HepG2 (cell line): ENCODE data around the gene KRTAP1-4. TPM values are rescaled to one million over a fixed set of nuclear protein-coding genes. Genes with fewer than 3 reads are reported as not detected.

Experiments
- CEBPB ChIP-seq: IDR thresholded peaks from 2 replicates; pipeline ENCODE4 v1.6.1; 2011; ENCODE audit warnings: low read depth, low read length, improper control_type of control experiment, borderline replicate concordance
- ETV6 ChIP-seq: sonication (generic); formaldehyde crosslinking; conservative IDR thresholded peaks from 2 replicates; pipeline ENCODE4 v1.4.0; 2020; ENCODE audit warnings: missing genetic modification reagents
- FIP1L1 ChIP-seq: fragments of 200-400 bp; formaldehyde crosslinking; IDR thresholded peaks from 2 replicates; pipeline ENCODE4 v1.6.1; 2018; ENCODE audit warnings: low read depth, mild to moderate bottlenecking, low read length, moderate library complexity, borderline replicate concordance; ENCODE audit not compliant: insufficient read depth
- FOXO1 ChIP-seq: sonication (generic); formaldehyde crosslinking; IDR thresholded peaks from 2 replicates; pipeline ENCODE4 v1.4.0; 2020; ENCODE audit warnings: missing genetic modification reagents
- GABPA ChIP-seq, 2 experiments: IDR thresholded peaks; 2 replicates each; pipeline ENCODE4 v1.6.1; 2011 to 2016; ENCODE audit warnings: low read depth in 2 of 2, low read length in 1 of 2, missing biosample characterization in 1 of 2, missing genetic modification characterization in 1 of 2
- JARID2 ChIP-seq: sonication (generic); formaldehyde crosslinking; IDR thresholded peaks from 2 replicates; pipeline ENCODE4 v1.8.1; 2023; ENCODE audit warnings: missing genetic modification reagents, inconsistent platforms; ENCODE audit not compliant: insufficient replicate concordance
- MAFK ChIP-seq, 2 experiments: IDR thresholded peaks in 1 of 2; conservative IDR thresholded peaks in 1 of 2; 2 replicates each; pipeline ENCODE4 v1.6.1; 2011; ENCODE audit warnings: improper control_type of control experiment in 2 of 2, low read length in 2 of 2
- NCOA2 ChIP-seq: sonication (generic); formaldehyde crosslinking; IDR thresholded peaks from 2 replicates; pipeline ENCODE4 v1.8.0; 2022; ENCODE audit warnings: inconsistent platforms
- NFE2L2 ChIP-seq: fragments of 150-350 bp; IDR thresholded peaks from 2 replicates; pipeline ENCODE4 v1.6.1; 2014; ENCODE audit warnings: low read length
- NR2F1 ChIP-seq, 2 experiments: fragments of 450-650 bp in 1 of 2; formaldehyde crosslinking in 1 of 2; IDR thresholded peaks; 2 replicates each; pipeline versions ENCODE4 v1.5.0 to v1.6.1; 2016 to 2020; ENCODE audit warnings: mild to moderate bottlenecking in 1 of 2, missing compliant biosample characterization in 1 of 2, missing genetic modification reagents in 1 of 2, moderate library complexity in 1 of 2
- NR2F2 ChIP-seq: IDR thresholded peaks from 2 replicates; pipeline ENCODE4 v1.6.1; 2012; ENCODE audit warnings: low read depth, inconsistent platforms, borderline replicate concordance
- POLR2AphosphoS5 ChIP-seq: IDR thresholded peaks from 2 replicates; pipeline ENCODE4 v1.6.1; 2012; ENCODE audit warnings: low read depth, low read length
- PPARG ChIP-seq: conservative IDR thresholded peaks from 2 replicates; pipeline ENCODE4 v1.6.1; 2016; ENCODE audit warnings: missing biosample characterization, missing genetic modification reagents
- RCOR2 ChIP-seq: IDR thresholded peaks from 2 replicates; pipeline ENCODE4 v1.6.1; 2016; ENCODE audit warnings: missing biosample characterization, missing genetic modification reagents
- RFX3 ChIP-seq: IDR thresholded peaks from 2 replicates; pipeline ENCODE4 v1.6.1; 2016; ENCODE audit warnings: missing biosample characterization, missing genetic modification reagents
- RFXAP ChIP-seq: sonication (generic); formaldehyde crosslinking; IDR thresholded peaks from 2 replicates; pipeline ENCODE4 v1.4.0; 2020; ENCODE audit warnings: missing genetic modification reagents, borderline replicate concordance
- SAP130 ChIP-seq: IDR thresholded peaks from 2 replicates; pipeline ENCODE4 v1.6.1; 2016; ENCODE audit warnings: low read depth
- SNAI1 ChIP-seq: sonication (generic); formaldehyde crosslinking; IDR thresholded peaks from 2 replicates; pipeline ENCODE4 v1.5.0; 2020; ENCODE audit warnings: mild to moderate bottlenecking, missing genetic modification reagents, borderline replicate concordance
- SP5 ChIP-seq: IDR thresholded peaks from 2 replicates; pipeline ENCODE4 v1.6.1; 2016; ENCODE audit warnings: low read depth, borderline replicate concordance
- TBL1XR1 ChIP-seq: fragments of 150-350 bp; IDR thresholded peaks from 2 replicates; pipeline ENCODE4 v1.6.1; 2014; ENCODE audit warnings: borderline replicate concordance, low read length; ENCODE audit not compliant: partially characterized antibody
- ZNF430 ChIP-seq: sonication (generic); formaldehyde crosslinking; IDR thresholded peaks from 2 replicates; pipeline ENCODE4 v1.9.0; 2021; ENCODE audit warnings: mild to moderate bottlenecking, missing genetic modification reagents
- ZNF510 ChIP-seq: sonication (generic); formaldehyde crosslinking; IDR thresholded peaks from 2 replicates; pipeline ENCODE4 v1.4.0; 2020; ENCODE audit warnings: low read depth, mild to moderate bottlenecking, missing genetic modification reagents
- ZNF709 ChIP-seq: sonication (generic); formaldehyde crosslinking; IDR thresholded peaks from 2 replicates; pipeline ENCODE4 v1.5.0; 2020; ENCODE audit warnings: mild to moderate bottlenecking, missing genetic modification reagents
- ZNF883 ChIP-seq: sonication (generic); formaldehyde crosslinking; IDR thresholded peaks from 2 replicates; pipeline ENCODE4 v1.5.1; 2020; ENCODE audit warnings: mild to moderate bottlenecking, missing genetic modification reagents; ENCODE audit errors: not compliant biosample characterization
- polyA plus RNA-seq, 8 experiments: library from polyadenylated mRNA; depleted of rRNA in 3 of 8; stranded (reverse) in 7 of 8; unstranded in 1 of 8; fragments of >200 nt; fragmentation: Illumina TruSeq in 4 of 8; extraction: Trizol in 4 of 8; gene quantifications; 2 replicates each; pipeline versions ENCODE4 v1.2.1 to v1.2.3, GENCODE V29; 2011 to 2016; ENCODE audit warnings: low read depth in 4 of 8, missing spikeins in 1 of 8, mixed read lengths in 1 of 8; ENCODE audit not compliant: insufficient read depth in 1 of 8
- total RNA-seq, 5 experiments: library from RNA; depleted of rRNA; stranded (reverse); fragments of >200 nt; fragmentation: Illumina TruSeq; extraction: Trizol; gene quantifications; 2 replicates each; pipeline ENCODE4 v1.2.3, GENCODE V29; 2016; ENCODE audit warnings: low read depth in 1 of 5
- TF ChIP-seq, protein P1 (sequence below): sonication (generic); formaldehyde crosslinking; IDR thresholded peaks from 2 replicates; pipeline ENCODE4 v1.4.0; 2020; ENCODE audit warnings: missing genetic modification reagents
- TF ChIP-seq, protein P2 (sequence below), 2 experiments: sonication (generic) in 1 of 2; formaldehyde crosslinking in 1 of 2; IDR thresholded peaks; 2 replicates each; pipeline versions ENCODE4 v1.4.0 to v1.6.1; 2016 to 2020; ENCODE audit warnings: borderline replicate concordance in 1 of 2, low read depth in 1 of 2, mild to moderate bottlenecking in 1 of 2, missing genetic modification reagents in 1 of 2

KRTAP1-4 gene
- total and polyA plus RNA-seq, 2 of the 13 experiments (the other 11 are each of a cell fraction or from before 2014, with no cell fraction given) = not detected

DNA sequence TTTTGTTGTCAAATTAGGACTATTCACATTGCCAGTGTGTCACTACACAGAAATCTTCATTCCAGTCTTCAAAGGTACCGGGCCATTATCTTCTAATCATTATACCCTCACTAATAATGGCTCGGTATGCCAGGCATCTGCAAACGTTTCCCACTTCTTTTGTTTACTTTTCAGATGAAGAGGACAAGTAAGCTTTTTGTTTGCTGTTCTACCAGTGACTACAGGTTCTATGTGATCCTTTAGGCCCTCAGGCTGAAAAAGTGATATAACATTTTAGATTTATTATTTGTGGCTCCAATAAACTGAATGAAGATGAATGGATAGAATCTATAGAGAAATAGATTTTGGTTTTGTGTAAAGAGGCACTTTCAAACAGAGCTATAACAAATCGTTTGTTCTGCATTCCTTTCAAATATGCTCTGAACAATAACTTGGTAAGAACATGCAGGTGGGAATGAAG, 20.7 kb downstream of the KRTAP1-4 start (continued):
- TF ChIP-seq CEBPB (no peak), SNAI1 (CRISPR knock-in tag) (no peak), FOXO1 (CRISPR knock-in tag) (peak; percentile 71; the same call in 1 of the 2 replicates), ETV6 (CRISPR knock-in tag) (no peak), FIP1L1 (no peak), RFX3 (CRISPR knock-in tag) (no peak), NR2F1 (CRISPR knock-in tag; IDR thresholded peaks at IDR 0.05) (peak in 1 of 2 experiments; percentile 55; a peak in 2 of 4 replicates), JARID2 (no peak), PPARG (peak; percentile 82), NR2F2 (peak; percentile 70; the same call in 1 of the 2 replicates), POLR2AphosphoS5 (no peak), NFE2L2 (peak; percentile 2; the same call in 1 of the 2 replicates), RCOR2 (peak; percentile 88), ZNF709 (CRISPR knock-in tag) (no peak), TBL1XR1 (peak; percentile 69), MAFK (conservative IDR thresholded peaks at IDR 0.05 in 1 of 2, IDR thresholded peaks at IDR 0.05 in 1 of 2; ENCODE audit: low read length in 2 of 2) (peak in 1 of 2 experiments; percentile 10; a peak in 1 of 4 replicates), SP5 (CRISPR knock-in tag) (peak; percentile 37; the same call in 1 of the 2 replicates), SAP130 (CRISPR knock-in tag) (peak; percentile 59), GABPA (IDR thresholded peaks at IDR 0.05; ENCODE audit: low read depth, low read length) (no peak), GABPA (CRISPR knock-in tag; IDR thresholded peaks at IDR 0.05; ENCODE audit: low read depth) (no peak), ZNF510 (no peak), RFXAP (no peak), ZNF883 (CRISPR knock-in tag) (no peak), NCOA2 (CRISPR knock-in tag) (peak; percentile 97), ZNF430 (no peak)
- TF ChIP-seq, protein P1, sequence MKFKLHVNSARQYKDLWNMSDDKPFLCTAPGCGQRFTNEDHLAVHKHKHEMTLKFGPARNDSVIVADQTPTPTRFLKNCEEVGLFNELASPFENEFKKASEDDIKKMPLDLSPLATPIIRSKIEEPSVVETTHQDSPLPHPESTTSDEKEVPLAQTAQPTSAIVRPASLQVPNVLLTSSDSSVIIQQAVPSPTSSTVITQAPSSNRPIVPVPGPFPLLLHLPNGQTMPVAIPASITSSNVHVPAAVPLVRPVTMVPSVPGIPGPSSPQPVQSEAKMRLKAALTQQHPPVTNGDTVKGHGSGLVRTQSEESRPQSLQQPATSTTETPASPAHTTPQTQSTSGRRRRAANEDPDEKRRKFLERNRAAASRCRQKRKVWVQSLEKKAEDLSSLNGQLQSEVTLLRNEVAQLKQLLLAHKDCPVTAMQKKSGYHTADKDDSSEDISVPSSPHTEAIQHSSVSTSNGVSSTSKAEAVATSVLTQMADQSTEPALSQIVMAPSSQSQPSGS (CRISPR knock-in tag) = peak; percentile 67; the same call in 1 of the 2 replicates
- TF ChIP-seq, protein P2, sequence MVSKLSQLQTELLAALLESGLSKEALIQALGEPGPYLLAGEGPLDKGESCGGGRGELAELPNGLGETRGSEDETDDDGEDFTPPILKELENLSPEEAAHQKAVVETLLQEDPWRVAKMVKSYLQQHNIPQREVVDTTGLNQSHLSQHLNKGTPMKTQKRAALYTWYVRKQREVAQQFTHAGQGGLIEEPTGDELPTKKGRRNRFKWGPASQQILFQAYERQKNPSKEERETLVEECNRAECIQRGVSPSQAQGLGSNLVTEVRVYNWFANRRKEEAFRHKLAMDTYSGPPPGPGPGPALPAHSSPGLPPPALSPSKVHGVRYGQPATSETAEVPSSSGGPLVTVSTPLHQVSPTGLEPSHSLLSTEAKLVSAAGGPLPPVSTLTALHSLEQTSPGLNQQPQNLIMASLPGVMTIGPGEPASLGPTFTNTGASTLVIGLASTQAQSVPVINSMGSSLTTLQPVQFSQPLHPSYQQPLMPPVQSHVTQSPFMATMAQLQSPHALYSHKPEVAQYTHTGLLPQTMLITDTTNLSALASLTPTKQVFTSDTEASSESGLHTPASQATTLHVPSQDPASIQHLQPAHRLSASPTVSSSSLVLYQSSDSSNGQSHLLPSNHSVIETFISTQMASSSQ (IDR thresholded peaks at IDR 0.05; ENCODE audit: low read depth) = peak; percentile 72; the same call in 1 of the 2 replicates
- TF ChIP-seq, protein P2 (CRISPR knock-in tag; IDR thresholded peaks at IDR 0.05; ENCODE audit: borderline replicate concordance) = peak; percentile 42; the same call in 1 of the 2 replicates
